ENCODE results near the gene WDR59.
"Not testable (repeated sequence)": the region's sequence is repeated elsewhere in the genome, so short reads cannot be mapped to it uniquely, and the experiment has no call there.

Gene WDR59

GRCh38 chr16:75026892-75027391 lies 42.0 kb upstream of the WDR59 start:
- no peaks in the 10 kb centered on the region for H3K27me3 Mint-ChIP-seq (ENCODE audit: low read depth)
- no peak for TF ChIP-seq CTCF (IDR thresholded peaks at IDR 0.05; ENCODE audit: unreplicated experiment in 3 of 3)
- peaks cover 6% of the 10 kb centered on the region for H3K9me3 Mint-ChIP-seq
- peaks cover 28% of the 10 kb centered on the region for H3K4me1 Mint-ChIP-seq
- peaks cover 29% of the 10 kb centered on the region for H3K36me3 Mint-ChIP-seq (ENCODE audit: low read depth)
- H3K4me3 Mint-ChIP-seq: no peak overlapping the region
- peak overlapping the region in 1 of 3 experiments; percentile 83 for H3K27ac Mint-ChIP-seq

GRCh38 chr16:75026239-75026891 lies 41.4 kb upstream of the WDR59 start:
- Mint-ChIP-seq H3K9me3 (peaks cover 12% of the 10 kb centered on the region), H3K36me3 (ENCODE audit: low read depth) (peaks cover 31% of the 10 kb centered on the region), H3K4me1 (peaks cover 28% of the 10 kb centered on the region), H3K27ac (peak overlapping the region; percentile 44 to 83 (median 64))
- not testable (repeated sequence) for H3K27me3 Mint-ChIP-seq (ENCODE audit: low read depth); H3K4me3 Mint-ChIP-seq

- peaks cover 28% of the 10 kb centered on the region for H3K4me1 Mint-ChIP-seq
- no peak for TF ChIP-seq CTCF (IDR thresholded peaks at IDR 0.05; ENCODE audit: unreplicated experiment in 3 of 3)
- H3K36me3 Mint-ChIP-seq (ENCODE audit: low read depth): peaks cover 37% of the 10 kb centered on the region
- H3K27ac Mint-ChIP-seq: peak overlapping the region; percentile 44 to 83 (median 64)
- peaks cover 16% of the 10 kb centered on the region for H3K9me3 Mint-ChIP-seq
- H3K4me3 Mint-ChIP-seq: no peak overlapping the region
- no peaks in the 10 kb centered on the region for H3K27me3 Mint-ChIP-seq (ENCODE audit: low read depth)
Observed at GRCh38 chr16:75025761-75026160, 40.8 kb upstream of the WDR59 start.

- TF ChIP-seq CTCF (IDR thresholded peaks at IDR 0.05; ENCODE audit: unreplicated experiment in 3 of 3): no peak
Observed at GRCh38 chr16:75024594-75024993, 39.7 kb upstream of the WDR59 start.

GRCh38 chr16:75024182-75024581 lies 39.3 kb upstream of the WDR59 start:
- Mint-ChIP-seq H3K4me3 (no peak overlapping the region), H3K36me3 (ENCODE audit: low read depth) (peaks cover 41% of the 10 kb centered on the region), H3K27me3 (ENCODE audit: low read depth) (no peaks in the 10 kb centered on the region), H3K9me3 (peaks cover 20% of the 10 kb centered on the region), H3K4me1 (peaks cover 28% of the 10 kb centered on the region), H3K27ac (peak overlapping the region; percentile 36 to 63 (median 52))
- TF ChIP-seq CTCF (IDR thresholded peaks at IDR 0.05; ENCODE audit: unreplicated experiment in 3 of 3): no peak

More at GRCh38 chr16:75024594-75024993, 39.7 kb upstream of the WDR59 start:
- Mint-ChIP-seq H3K36me3 (ENCODE audit: low read depth) (peaks cover 38% of the 10 kb centered on the region), H3K4me1 (peaks cover 28% of the 10 kb centered on the region), H3K4me3 (no peak overlapping the region), H3K27ac (peak overlapping the region; percentile 36 to 63 (median 52)), H3K9me3 (peaks cover 20% of the 10 kb centered on the region), H3K27me3 (ENCODE audit: low read depth) (no peaks in the 10 kb centered on the region)

GRCh38 chr16:75023009-75023408 lies 38.1 kb upstream of the WDR59 start:
- no peaks in the 10 kb centered on the region for H3K27me3 Mint-ChIP-seq (ENCODE audit: low read depth)
- peaks cover 42% of the 10 kb centered on the region for H3K36me3 Mint-ChIP-seq (ENCODE audit: low read depth)
- no peak overlapping the region for H3K4me3 Mint-ChIP-seq
- H3K27ac Mint-ChIP-seq: no peak overlapping the region
- TF ChIP-seq CTCF (IDR thresholded peaks at IDR 0.05; ENCODE audit: unreplicated experiment in 3 of 3): no peak
- peaks cover 28% of the 10 kb centered on the region for H3K4me1 Mint-ChIP-seq
- peaks cover 20% of the 10 kb centered on the region for H3K9me3 Mint-ChIP-seq
